B cell (primary cell): ENCODE results near the gene TRAPPC1. TPM values are rescaled to one million over a fixed set of nuclear protein-coding genes. Genes with fewer than 3 reads are reported as not detected.

Experiments used
- ATAC-seq: fragments of 200-7000 bp; cut with Tn5 transposase; one replicate; pipeline ENCODE4 v1.10.0; 2021; ENCODE audit warnings: low read depth, mild to moderate bottlenecking, moderate number of reproducible peaks, moderate library complexity
- CTCF ChIA-PET: fragments of 350-600 bp; sonication (Branson Sonifier 250); formaldehyde crosslinking; loops from one replicate; lab custom pipeline; 2021; ENCODE audit warnings: antibody characterized with exemption, inconsistent platforms; lab: Charles Lee
- POLR2A ChIA-PET: fragments of 350-600 bp; sonication (Branson Sonifier 250); formaldehyde crosslinking; loops from one replicate; lab custom pipeline; 2021; ENCODE audit warnings: antibody characterized with exemption; lab: Charles Lee
- DNase-seq: peaks from one replicate; pipeline ENCODE4 v3.0.0; 2013
- H2AFZ ChIP-seq: 2 replicates; pipeline ENCODE4 v1.6.1; 2012; ENCODE audit warnings: mild to moderate bottlenecking, low read depth, low read length; ENCODE audit not compliant: insufficient read depth, poor library complexity, severe bottlenecking
- H3K27ac ChIP-seq, 2 donors: 1 replicate in 1 of 2; 2 replicates in 1 of 2; pipeline ENCODE4 v1.5.1; 2012 to 2013; ENCODE audit warnings: low read length in 2 of 2, mild to moderate bottlenecking in 2 of 2, moderate library complexity in 1 of 2
- H3K27me3 ChIP-seq, 4 experiments: fragments of 200-600 bp in 1 of 4; sonication (generic) in 1 of 4; replicated peaks in 1 of 4; 1 replicate in 2 of 4; 2 replicates in 2 of 4; pipeline versions ENCODE4 v1.6.1 to v1.7.0; 2013 to 2016; ENCODE audit warnings: low read length in 3 of 4, mild to moderate bottlenecking in 2 of 4, mixed read lengths in 1 of 4, moderate library complexity in 1 of 4; ENCODE audit not compliant: insufficient read depth in 4 of 4, control insufficient read depth in 3 of 4; ENCODE audit errors: control extremely low read depth in 1 of 4
- H3K36me3 ChIP-seq, 2 experiments: replicated peaks in 1 of 2; 1 replicate in 1 of 2; 2 replicates in 1 of 2; pipeline versions ENCODE4 v1.6.1 to v1.7.1; 2013; ENCODE audit warnings: low read length in 1 of 2; ENCODE audit not compliant: insufficient read depth in 2 of 2, control insufficient read depth in 1 of 2; ENCODE audit errors: control extremely low read depth in 1 of 2, extremely low read depth in 1 of 2
- H3K4me1 ChIP-seq, 2 donors: fragments of 200-600 bp in 1 of 2; sonication (generic) in 1 of 2; 1 replicate in 1 of 2; 2 replicates in 1 of 2; pipeline versions ENCODE4 v1.5.1 to v1.6.1; 2013 to 2017; ENCODE audit warnings: low read length in 2 of 2; ENCODE audit not compliant: control insufficient read depth in 2 of 2, insufficient read depth in 2 of 2
- H3K4me2 ChIP-seq: replicated peaks from 2 replicates; pipeline ENCODE3; 2012; ENCODE audit warnings: mild to moderate bottlenecking, low read depth, low read length; ENCODE audit not compliant: poor library complexity, severe bottlenecking
- H3K4me3 ChIP-seq, 5 experiments: fragments of 200-600 bp in 1 of 5; sonication (generic) in 1 of 5; 1 replicate in 3 of 5; 2 replicates in 2 of 5; pipeline versions ENCODE4 v1.5.1 to v1.7.0; 2011 to 2016; ENCODE audit warnings: low read length in 4 of 5, mild to moderate bottlenecking in 4 of 5, low read depth in 2 of 5, control low read depth in 1 of 5, moderate library complexity in 1 of 5; ENCODE audit not compliant: insufficient read depth in 1 of 5; ENCODE audit errors: control extremely low read depth in 1 of 5, extremely low read depth in 1 of 5
- H3K79me2 ChIP-seq: fragments of 200-600 bp; sonication (generic); one replicate; pipeline ENCODE4 v1.6.0; 2016; ENCODE audit warnings: low read length; ENCODE audit not compliant: control insufficient read depth, insufficient read depth
- H3K9ac ChIP-seq: fragments of 200-600 bp; sonication (generic); 2 replicates; pipeline ENCODE4 v1.6.1; 2017; ENCODE audit warnings: mild to moderate bottlenecking, low read length, moderate library complexity
- H3K9me3 ChIP-seq, 3 donors: one replicate each; pipeline versions ENCODE4 v1.6.1 to v1.7.1; 2013; ENCODE audit warnings: low read length in 2 of 3; ENCODE audit not compliant: control insufficient read depth in 2 of 3, insufficient read depth in 1 of 3; ENCODE audit errors: control extremely low read depth in 1 of 3
- H4K20me1 ChIP-seq: 2 replicates; pipeline ENCODE4 v1.6.0; 2012; ENCODE audit warnings: mild to moderate bottlenecking, low read length; ENCODE audit not compliant: insufficient read depth, control insufficient read depth, poor library complexity, severe bottlenecking
- H3K27ac Mint-ChIP-seq: one replicate; pipeline ENCODE4 v1.8.0; 2021; ENCODE audit warnings: mixed read lengths
- H3K27me3 Mint-ChIP-seq: one replicate; pipeline ENCODE4 v1.8.0; 2021; ENCODE audit warnings: mixed read lengths
- H3K4me1 Mint-ChIP-seq: one replicate; pipeline ENCODE4 v1.8.0; 2021; ENCODE audit warnings: mixed read lengths
- H3K4me3 Mint-ChIP-seq: one replicate; pipeline ENCODE4 v1.8.0; 2021; ENCODE audit warnings: mixed read lengths
- H3K9me3 Mint-ChIP-seq: one replicate; pipeline ENCODE4 v1.8.0; 2022; ENCODE audit warnings: mixed read lengths; ENCODE audit not compliant: insufficient read depth
- CTCF ChIP-seq: fragments of 200-600 bp; IDR thresholded peaks from one replicate; pipeline ENCODE4 v1.8.0; 2022; ENCODE audit warnings: antibody characterized with exemption, mild to moderate bottlenecking
- EZH2 ChIP-seq: IDR thresholded peaks from 2 replicates; pipeline ENCODE4 v1.6.1; 2012; ENCODE audit warnings: borderline replicate concordance, low read depth, mild to moderate bottlenecking, moderate library complexity, low read length; ENCODE audit not compliant: insufficient read depth, poor library complexity, severe bottlenecking
- WGBS: methylation state at CpG from one replicate; pipeline ENCODE4 v1.1.5; 2013; ENCODE audit warnings: missing lambda C conversion rate; ENCODE audit not compliant: insufficient coverage; 5-methylcytosine and 5-hydroxymethylcytosine counted together
- intact Hi-C: fragments of 100-400 bp; cut with micrococcal nuclease; formaldehyde crosslinking; loops from one replicate; pipeline ENCODE4 v1.10.0; 2022
- polyA plus RNA-seq: library from polyadenylated mRNA; depleted of rRNA; stranded (reverse); fragments of >200 nt; gene quantifications from 2 replicates; pipeline ENCODE4 v1.2.3, GENCODE V29; 2012
- total RNA-seq, 2 donors: library from RNA; stranded (reverse); fragments of 120-200 nt in 1 of 2; gene quantifications; 1 replicate in 1 of 2; 2 replicates in 1 of 2; pipeline versions ENCODE4 v1.2.3 to v1.2.4, GENCODE V29; 2013 to 2022

Gene TRAPPC1
- total and polyA plus RNA-seq, 2 donors (not counting 1 experiment from before 2014, with no cell fraction given), result 118 to 173 TPM

- Histone ChIP-seq H3K4me1 (peaks cover 9 to 19% of the 10 kb centered on the region in 2 donors), H3K4me2 (no peak overlapping the region), H3K4me3 (no peak overlapping the region), H3K36me3 (peaks cover 11 to 50% of the 10 kb centered on the region in 2 experiments), H3K27me3 (no peaks in the 10 kb centered on the region), H3K9me3 (no peaks in the 10 kb centered on the region), H3K79me2 (no peaks in the 10 kb centered on the region), H3K9ac (no peak overlapping the region), H2AFZ (no peak overlapping the region), H3K27ac (no peak overlapping the region), H4K20me1 (no peaks in the 10 kb centered on the region)
- intact Hi-C loops, result no loop called here
- ChIA-PET POLR2A (no interaction called here), CTCF (no interaction called here)
- H3K27me3 Mint-ChIP-seq, result no peaks in the 10 kb centered on the region
- no peak overlapping the region for H3K4me3 Mint-ChIP-seq
- WGBS, result 97% methylated on average over 4 of the region's 5 CpGs
- DNase-seq, result no peak
- H3K4me1 Mint-ChIP-seq, result peaks cover 11% of the 10 kb centered on the region
- no peak overlapping the region for H3K27ac Mint-ChIP-seq
- no peaks in the 10 kb centered on the region for H3K9me3 Mint-ChIP-seq
- ATAC-seq, result no peak
- TF ChIP-seq EZH2 (no peak), CTCF (no peak)
These were observed 15.9 kb upstream of the TRAPPC1 start for GRCh38 chr17:7947651-7948050.

GRCh38 chr17:7946441-7946840 lies 14.7 kb upstream of the TRAPPC1 start:
- no peak overlapping the region for H3K9ac ChIP-seq
- H3K4me1 ChIP-seq, result peaks cover 4 to 15% of the 10 kb centered on the region in 2 donors
- no peaks in the 10 kb centered on the region for H3K27me3 ChIP-seq
- H3K79me2 ChIP-seq, result no peaks in the 10 kb centered on the region
- intact Hi-C loops, result no loop called here
- ChIA-PET POLR2A (no interaction called here), CTCF (no interaction called here)
- Mint-ChIP-seq H3K27me3 (no peaks in the 10 kb centered on the region), H3K9me3 (no peaks in the 10 kb centered on the region), H3K27ac (no peak overlapping the region), H3K4me1 (peaks cover 7% of the 10 kb centered on the region), H3K4me3 (no peak overlapping the region)
- DNase-seq (no peak), ATAC-seq (no peak)
- no CpG with 5 or more reads among the region's 5 CpGs for whole genome bisulfite sequencing
- H3K4me2 ChIP-seq, result no peak overlapping the region
- peaks cover 11 to 54% of the 10 kb centered on the region in 2 experiments for H3K36me3 ChIP-seq
- H3K27ac ChIP-seq, result no peak overlapping the region
- no peaks in the 10 kb centered on the region for H3K9me3 ChIP-seq
- no peak overlapping the region for H2AFZ ChIP-seq
- TF ChIP-seq CTCF (no peak), EZH2 (no peak)
- H3K4me3 ChIP-seq, result no peak overlapping the region
- no peaks in the 10 kb centered on the region for H4K20me1 ChIP-seq
